Measurements from ENCODE around the gene TTC39A. TPM values are rescaled to one million over a fixed set of nuclear protein-coding genes. Genes with fewer than 3 reads are reported as not detected.

TTC39A gene
- total and polyA plus RNA-seq, 2 of the 13 experiments (the other 11 are each of a cell fraction or from before 2014, with no cell fraction given) = 0.33 to 1.5 TPM

DNA sequence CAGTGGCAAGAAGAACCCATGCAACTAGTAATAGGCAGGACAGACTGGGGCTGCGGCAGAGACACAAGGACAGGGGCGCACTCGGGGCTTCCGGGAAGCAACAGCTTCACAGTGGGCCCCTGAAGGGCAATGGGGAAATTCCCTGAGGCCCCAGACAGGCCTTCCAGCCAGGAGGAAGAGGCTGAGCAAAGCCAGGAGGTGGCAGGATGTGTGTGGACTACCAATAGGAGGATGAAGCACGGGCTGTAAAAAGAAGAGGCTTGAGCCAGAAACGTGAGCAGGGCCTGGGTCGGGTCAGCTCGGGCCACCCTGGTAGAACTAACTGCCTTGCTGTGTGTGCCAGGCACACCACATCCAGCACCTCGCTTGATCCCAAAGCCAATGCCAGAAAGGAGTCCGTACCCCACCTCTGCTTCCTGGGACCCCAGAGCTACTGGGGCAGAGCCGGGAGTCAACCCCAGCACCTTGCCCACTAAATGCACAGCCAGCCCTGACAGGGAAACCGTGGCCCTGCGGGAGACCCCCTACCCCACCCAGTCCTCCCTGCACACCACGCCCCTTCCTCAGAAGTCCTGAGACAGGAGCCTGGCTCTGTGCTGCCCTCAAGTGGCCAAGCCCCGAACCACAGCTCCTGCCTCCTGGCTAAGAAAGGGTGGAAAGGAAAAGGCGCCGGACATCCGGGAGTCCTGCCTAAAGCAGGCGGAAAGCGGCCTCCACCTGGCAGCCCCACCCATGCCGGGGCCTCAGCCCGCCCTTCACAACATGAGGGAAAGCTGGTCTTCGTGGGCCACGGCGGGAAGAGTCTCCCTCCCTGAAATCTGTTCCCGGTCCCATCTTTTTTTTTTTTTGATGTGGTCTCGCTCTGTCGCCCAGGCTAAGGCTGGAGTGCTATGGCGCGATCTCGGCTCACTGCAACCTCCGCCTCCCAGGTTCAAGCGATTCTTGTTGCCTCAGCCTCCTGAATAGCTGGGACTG, 33.7 kb downstream of the TTC39A start (continued):
- TF ChIP-seq ZNF768 (CRISPR knock-in tag; IDR thresholded peaks at IDR 0.05) (peak; percentile 18; the same call in 1 of the 2 replicates), ZNF44 (CRISPR knock-in tag; IDR thresholded peaks at IDR 0.05) (no peak), ZNF33A (CRISPR knock-in tag; IDR thresholded peaks at IDR 0.05; ENCODE audit: borderline replicate concordance) (peak; percentile 14; the same call in 1 of the 2 replicates), U2AF1 (optimal IDR thresholded peaks at IDR 0.05; ENCODE audit: low read depth, low read length) (peak; percentile 68), TARDBP (CRISPR knock-in tag; IDR thresholded peaks at IDR 0.05) (no peak), SAP130 (CRISPR knock-in tag; IDR thresholded peaks at IDR 0.05; ENCODE audit: low read depth) (peak; percentile 31; the same call in 1 of the 2 replicates), ZFP1 (CRISPR knock-in tag; IDR thresholded peaks at IDR 0.05) (no peak), RAD21 (CRISPR knock-in tag; IDR thresholded peaks at IDR 0.05) (peak; percentile 81), HOXA5 (CRISPR knock-in tag; IDR thresholded peaks at IDR 0.05) (peak; percentile 65; the same call in 1 of the 2 replicates), SP4 (CRISPR knock-in tag; IDR thresholded peaks at IDR 0.05) (peak; percentile 24; the same call in 1 of the 2 replicates), ZFP62 (CRISPR knock-in tag; IDR thresholded peaks at IDR 0.05) (no peak), LCORL (IDR thresholded peaks at IDR 0.05) (no peak), LCORL (CRISPR knock-in tag; IDR thresholded peaks at IDR 0.05) (peak; percentile 52; the same call in 1 of the 2 replicates), ZNF383 (CRISPR knock-in tag; IDR thresholded peaks at IDR 0.05; ENCODE audit: borderline replicate concordance) (no peak), STAT5B (CRISPR knock-in tag; IDR thresholded peaks at IDR 0.05) (no peak), ETV5 (CRISPR knock-in tag; IDR thresholded peaks at IDR 0.05; ENCODE audit: borderline replicate concordance) (peak; percentile 77), BCL6 (CRISPR knock-in tag; IDR thresholded peaks at IDR 0.05) (peak; percentile 7; the same call in 1 of the 2 replicates), KDM5A (IDR thresholded peaks at IDR 0.05; ENCODE audit: borderline replicate concordance, low read length) (no peak), KDM2A (CRISPR knock-in tag; IDR thresholded peaks at IDR 0.05; ENCODE audit: borderline replicate concordance, low read depth) (peak; percentile 51; the same call in 1 of the 2 replicates)
- TF ChIP-seq, protein P1, sequence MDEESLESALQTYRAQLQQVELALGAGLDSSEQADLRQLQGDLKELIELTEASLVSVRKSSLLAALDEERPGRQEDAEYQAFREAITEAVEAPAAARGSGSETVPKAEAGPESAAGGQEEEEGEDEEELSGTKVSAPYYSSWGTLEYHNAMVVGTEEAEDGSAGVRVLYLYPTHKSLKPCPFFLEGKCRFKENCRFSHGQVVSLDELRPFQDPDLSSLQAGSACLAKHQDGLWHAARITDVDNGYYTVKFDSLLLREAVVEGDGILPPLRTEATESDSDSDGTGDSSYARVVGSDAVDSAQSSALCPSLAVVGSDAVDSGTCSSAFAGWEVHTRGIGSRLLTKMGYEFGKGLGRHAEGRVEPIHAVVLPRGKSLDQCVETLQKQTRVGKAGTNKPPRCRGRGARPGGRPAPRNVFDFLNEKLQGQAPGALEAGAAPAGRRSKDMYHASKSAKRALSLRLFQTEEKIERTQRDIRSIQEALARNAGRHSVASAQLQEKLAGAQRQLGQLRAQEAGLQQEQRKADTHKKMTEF (CRISPR knock-in tag; IDR thresholded peaks at IDR 0.05) = peak; percentile 46
- TF ChIP-seq, protein P2, sequence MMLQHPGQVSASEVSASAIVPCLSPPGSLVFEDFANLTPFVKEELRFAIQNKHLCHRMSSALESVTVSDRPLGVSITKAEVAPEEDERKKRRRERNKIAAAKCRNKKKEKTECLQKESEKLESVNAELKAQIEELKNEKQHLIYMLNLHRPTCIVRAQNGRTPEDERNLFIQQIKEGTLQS (CRISPR knock-in tag; IDR thresholded peaks at IDR 0.05) = 0 out of 2 replicates have a peak, but pooled peaks have one; percentile 12
- TF ChIP-seq, protein P3, sequence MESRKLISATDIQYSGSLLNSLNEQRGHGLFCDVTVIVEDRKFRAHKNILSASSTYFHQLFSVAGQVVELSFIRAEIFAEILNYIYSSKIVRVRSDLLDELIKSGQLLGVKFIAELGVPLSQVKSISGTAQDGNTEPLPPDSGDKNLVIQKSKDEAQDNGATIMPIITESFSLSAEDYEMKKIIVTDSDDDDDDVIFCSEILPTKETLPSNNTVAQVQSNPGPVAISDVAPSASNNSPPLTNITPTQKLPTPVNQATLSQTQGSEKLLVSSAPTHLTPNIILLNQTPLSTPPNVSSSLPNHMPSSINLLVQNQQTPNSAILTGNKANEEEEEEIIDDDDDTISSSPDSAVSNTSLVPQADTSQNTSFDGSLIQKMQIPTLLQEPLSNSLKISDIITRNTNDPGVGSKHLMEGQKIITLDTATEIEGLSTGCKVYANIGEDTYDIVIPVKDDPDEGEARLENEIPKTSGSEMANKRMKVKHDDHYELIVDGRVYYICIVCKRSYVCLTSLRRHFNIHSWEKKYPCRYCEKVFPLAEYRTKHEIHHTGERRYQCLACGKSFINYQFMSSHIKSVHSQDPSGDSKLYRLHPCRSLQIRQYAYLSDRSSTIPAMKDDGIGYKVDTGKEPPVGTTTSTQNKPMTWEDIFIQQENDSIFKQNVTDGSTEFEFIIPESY (CRISPR knock-in tag; IDR thresholded peaks at IDR 0.05) = peak; percentile 38; the same call in 1 of the 2 replicates
- TF ChIP-seq, protein P4, sequence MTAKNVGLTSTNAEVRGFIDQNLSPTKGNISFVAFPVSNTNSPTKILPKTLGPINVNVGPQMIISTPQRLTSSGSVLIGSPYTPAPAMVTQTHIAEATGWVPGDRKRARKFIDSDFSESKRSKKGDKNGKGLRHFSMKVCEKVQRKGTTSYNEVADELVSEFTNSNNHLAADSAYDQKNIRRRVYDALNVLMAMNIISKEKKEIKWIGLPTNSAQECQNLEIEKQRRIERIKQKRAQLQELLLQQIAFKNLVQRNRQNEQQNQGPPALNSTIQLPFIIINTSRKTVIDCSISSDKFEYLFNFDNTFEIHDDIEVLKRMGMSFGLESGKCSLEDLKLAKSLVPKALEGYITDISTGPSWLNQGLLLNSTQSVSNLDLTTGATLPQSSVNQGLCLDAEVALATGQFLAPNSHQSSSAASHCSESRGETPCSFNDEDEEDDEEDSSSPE (CRISPR knock-in tag; IDR thresholded peaks at IDR 0.05) = peak; percentile 57; the same call in 1 of the 2 replicates
- TF ChIP-seq, protein P5, sequence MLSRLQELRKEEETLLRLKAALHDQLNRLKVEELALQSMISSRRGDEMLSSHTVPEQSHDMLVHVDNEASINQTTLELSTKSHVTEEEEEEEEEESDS (CRISPR knock-in tag; IDR thresholded peaks at IDR 0.05; ENCODE audit: borderline replicate concordance) = no peak
- TF ChIP-seq, protein P6, sequence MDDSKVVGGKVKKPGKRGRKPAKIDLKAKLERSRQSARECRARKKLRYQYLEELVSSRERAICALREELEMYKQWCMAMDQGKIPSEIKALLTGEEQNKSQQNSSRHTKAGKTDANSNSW (CRISPR knock-in tag; IDR thresholded peaks at IDR 0.05; ENCODE audit: borderline replicate concordance) = no peak
